ENCODE measurements around the gene ZDHHC20.

DNA sequence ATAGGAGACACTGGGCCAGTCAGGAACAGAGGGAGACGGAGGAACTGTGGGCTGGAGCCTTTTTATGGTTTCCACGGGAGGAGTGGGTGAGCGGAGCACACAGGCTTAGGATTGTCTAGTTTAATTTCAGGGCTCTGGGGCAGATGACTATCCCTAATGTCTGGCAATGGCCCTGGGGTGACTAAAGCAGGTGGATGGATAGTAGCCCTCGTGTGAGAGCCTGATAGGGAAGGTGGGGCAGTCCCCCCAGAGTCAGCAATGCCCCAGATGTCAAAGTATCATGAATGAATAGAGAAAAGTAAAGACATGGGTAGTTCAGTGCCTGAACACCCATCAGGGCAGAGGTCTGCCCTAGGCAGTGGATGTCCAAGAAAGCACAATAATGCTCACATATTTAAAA, 94.2 kb downstream of the ZDHHC20 start:
- TF ChIP-seq, protein P1, sequence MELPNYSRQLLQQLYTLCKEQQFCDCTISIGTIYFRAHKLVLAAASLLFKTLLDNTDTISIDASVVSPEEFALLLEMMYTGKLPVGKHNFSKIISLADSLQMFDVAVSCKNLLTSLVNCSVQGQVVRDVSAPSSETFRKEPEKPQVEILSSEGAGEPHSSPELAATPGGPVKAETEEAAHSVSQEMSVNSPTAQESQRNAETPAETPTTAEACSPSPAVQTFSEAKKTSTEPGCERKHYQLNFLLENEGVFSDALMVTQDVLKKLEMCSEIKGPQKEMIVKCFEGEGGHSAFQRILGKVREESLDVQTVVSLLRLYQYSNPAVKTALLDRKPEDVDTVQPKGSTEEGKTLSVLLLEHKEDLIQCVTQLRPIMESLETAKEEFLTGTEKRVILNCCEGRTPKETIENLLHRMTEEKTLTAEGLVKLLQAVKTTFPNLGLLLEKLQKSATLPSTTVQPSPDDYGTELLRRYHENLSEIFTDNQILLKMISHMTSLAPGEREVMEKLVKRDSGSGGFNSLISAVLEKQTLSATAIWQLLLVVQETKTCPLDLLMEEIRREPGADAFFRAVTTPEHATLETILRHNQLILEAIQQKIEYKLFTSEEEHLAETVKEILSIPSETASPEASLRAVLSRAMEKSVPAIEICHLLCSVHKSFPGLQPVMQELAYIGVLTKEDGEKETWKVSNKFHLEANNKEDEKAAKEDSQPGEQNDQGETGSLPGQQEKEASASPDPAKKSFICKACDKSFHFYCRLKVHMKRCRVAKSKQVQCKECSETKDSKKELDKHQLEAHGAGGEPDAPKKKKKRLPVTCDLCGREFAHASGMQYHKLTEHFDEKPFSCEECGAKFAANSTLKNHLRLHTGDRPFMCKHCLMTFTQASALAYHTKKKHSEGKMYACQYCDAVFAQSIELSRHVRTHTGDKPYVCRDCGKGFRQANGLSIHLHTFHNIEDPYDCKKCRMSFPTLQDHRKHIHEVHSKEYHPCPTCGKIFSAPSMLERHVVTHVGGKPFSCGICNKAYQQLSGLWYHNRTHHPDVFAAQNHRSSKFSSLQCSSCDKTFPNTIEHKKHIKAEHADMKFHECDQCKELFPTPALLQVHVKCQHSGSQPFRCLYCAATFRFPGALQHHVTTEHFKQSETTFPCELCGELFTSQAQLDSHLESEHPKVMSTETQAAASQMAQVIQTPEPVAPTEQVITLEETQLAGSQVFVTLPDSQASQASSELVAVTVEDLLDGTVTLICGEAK (IDR thresholded peaks at IDR 0.05; ENCODE audit: borderline replicate concordance) = no peak
- TF ChIP-seq, protein P2, sequence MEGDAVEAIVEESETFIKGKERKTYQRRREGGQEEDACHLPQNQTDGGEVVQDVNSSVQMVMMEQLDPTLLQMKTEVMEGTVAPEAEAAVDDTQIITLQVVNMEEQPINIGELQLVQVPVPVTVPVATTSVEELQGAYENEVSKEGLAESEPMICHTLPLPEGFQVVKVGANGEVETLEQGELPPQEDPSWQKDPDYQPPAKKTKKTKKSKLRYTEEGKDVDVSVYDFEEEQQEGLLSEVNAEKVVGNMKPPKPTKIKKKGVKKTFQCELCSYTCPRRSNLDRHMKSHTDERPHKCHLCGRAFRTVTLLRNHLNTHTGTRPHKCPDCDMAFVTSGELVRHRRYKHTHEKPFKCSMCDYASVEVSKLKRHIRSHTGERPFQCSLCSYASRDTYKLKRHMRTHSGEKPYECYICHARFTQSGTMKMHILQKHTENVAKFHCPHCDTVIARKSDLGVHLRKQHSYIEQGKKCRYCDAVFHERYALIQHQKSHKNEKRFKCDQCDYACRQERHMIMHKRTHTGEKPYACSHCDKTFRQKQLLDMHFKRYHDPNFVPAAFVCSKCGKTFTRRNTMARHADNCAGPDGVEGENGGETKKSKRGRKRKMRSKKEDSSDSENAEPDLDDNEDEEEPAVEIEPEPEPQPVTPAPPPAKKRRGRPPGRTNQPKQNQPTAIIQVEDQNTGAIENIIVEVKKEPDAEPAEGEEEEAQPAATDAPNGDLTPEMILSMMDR (IDR thresholded peaks at IDR 0.05 in 2 of 3, conservative IDR thresholded peaks at IDR 0.05 in 1 of 3; ENCODE audit: control insufficient read depth in 2 of 3, extremely low read depth in 1 of 3, insufficient read depth in 1 of 3, low read depth in 3 of 3, low read length in 3 of 3) = no peak
- no peak for TF ChIP-seq CHD2 (IDR thresholded peaks at IDR 0.05; ENCODE audit: borderline replicate concordance, low read depth, low read length)
- TF ChIP-seq CBFB (IDR thresholded peaks at IDR 0.05; ENCODE audit: low read depth) = no peak
- TF ChIP-seq SPI1 (IDR thresholded peaks at IDR 0.05; ENCODE audit: borderline replicate concordance, insufficient read depth, low read depth, low read length) = no peak
- TF ChIP-seq, protein P3, sequence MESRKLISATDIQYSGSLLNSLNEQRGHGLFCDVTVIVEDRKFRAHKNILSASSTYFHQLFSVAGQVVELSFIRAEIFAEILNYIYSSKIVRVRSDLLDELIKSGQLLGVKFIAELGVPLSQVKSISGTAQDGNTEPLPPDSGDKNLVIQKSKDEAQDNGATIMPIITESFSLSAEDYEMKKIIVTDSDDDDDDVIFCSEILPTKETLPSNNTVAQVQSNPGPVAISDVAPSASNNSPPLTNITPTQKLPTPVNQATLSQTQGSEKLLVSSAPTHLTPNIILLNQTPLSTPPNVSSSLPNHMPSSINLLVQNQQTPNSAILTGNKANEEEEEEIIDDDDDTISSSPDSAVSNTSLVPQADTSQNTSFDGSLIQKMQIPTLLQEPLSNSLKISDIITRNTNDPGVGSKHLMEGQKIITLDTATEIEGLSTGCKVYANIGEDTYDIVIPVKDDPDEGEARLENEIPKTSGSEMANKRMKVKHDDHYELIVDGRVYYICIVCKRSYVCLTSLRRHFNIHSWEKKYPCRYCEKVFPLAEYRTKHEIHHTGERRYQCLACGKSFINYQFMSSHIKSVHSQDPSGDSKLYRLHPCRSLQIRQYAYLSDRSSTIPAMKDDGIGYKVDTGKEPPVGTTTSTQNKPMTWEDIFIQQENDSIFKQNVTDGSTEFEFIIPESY (IDR thresholded peaks at IDR 0.05) = no peak
- TF ChIP-seq, protein P4, sequence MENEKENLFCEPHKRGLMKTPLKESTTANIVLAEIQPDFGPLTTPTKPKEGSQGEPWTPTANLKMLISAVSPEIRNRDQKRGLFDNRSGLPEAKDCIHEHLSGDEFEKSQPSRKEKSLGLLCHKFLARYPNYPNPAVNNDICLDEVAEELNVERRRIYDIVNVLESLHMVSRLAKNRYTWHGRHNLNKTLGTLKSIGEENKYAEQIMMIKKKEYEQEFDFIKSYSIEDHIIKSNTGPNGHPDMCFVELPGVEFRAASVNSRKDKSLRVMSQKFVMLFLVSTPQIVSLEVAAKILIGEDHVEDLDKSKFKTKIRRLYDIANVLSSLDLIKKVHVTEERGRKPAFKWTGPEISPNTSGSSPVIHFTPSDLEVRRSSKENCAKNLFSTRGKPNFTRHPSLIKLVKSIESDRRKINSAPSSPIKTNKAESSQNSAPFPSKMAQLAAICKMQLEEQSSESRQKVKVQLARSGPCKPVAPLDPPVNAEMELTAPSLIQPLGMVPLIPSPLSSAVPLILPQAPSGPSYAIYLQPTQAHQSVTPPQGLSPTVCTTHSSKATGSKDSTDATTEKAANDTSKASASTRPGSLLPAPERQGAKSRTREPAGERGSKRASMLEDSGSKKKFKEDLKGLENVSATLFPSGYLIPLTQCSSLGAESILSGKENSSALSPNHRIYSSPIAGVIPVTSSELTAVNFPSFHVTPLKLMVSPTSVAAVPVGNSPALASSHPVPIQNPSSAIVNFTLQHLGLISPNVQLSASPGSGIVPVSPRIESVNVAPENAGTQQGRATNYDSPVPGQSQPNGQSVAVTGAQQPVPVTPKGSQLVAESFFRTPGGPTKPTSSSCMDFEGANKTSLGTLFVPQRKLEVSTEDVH (IDR thresholded peaks at IDR 0.05; ENCODE audit: low read depth, partially characterized antibody) = no peak
- TF ChIP-seq, protein P5, sequence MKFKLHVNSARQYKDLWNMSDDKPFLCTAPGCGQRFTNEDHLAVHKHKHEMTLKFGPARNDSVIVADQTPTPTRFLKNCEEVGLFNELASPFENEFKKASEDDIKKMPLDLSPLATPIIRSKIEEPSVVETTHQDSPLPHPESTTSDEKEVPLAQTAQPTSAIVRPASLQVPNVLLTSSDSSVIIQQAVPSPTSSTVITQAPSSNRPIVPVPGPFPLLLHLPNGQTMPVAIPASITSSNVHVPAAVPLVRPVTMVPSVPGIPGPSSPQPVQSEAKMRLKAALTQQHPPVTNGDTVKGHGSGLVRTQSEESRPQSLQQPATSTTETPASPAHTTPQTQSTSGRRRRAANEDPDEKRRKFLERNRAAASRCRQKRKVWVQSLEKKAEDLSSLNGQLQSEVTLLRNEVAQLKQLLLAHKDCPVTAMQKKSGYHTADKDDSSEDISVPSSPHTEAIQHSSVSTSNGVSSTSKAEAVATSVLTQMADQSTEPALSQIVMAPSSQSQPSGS (IDR thresholded peaks at IDR 0.05; ENCODE audit: low read length) = no peak
- TF ChIP-seq MYC (IDR thresholded peaks at IDR 0.05; ENCODE audit: insufficient read depth, insufficient read length, insufficient replicate concordance, low read length, severe bottlenecking) = no peak
- TF ChIP-seq, protein P6, sequence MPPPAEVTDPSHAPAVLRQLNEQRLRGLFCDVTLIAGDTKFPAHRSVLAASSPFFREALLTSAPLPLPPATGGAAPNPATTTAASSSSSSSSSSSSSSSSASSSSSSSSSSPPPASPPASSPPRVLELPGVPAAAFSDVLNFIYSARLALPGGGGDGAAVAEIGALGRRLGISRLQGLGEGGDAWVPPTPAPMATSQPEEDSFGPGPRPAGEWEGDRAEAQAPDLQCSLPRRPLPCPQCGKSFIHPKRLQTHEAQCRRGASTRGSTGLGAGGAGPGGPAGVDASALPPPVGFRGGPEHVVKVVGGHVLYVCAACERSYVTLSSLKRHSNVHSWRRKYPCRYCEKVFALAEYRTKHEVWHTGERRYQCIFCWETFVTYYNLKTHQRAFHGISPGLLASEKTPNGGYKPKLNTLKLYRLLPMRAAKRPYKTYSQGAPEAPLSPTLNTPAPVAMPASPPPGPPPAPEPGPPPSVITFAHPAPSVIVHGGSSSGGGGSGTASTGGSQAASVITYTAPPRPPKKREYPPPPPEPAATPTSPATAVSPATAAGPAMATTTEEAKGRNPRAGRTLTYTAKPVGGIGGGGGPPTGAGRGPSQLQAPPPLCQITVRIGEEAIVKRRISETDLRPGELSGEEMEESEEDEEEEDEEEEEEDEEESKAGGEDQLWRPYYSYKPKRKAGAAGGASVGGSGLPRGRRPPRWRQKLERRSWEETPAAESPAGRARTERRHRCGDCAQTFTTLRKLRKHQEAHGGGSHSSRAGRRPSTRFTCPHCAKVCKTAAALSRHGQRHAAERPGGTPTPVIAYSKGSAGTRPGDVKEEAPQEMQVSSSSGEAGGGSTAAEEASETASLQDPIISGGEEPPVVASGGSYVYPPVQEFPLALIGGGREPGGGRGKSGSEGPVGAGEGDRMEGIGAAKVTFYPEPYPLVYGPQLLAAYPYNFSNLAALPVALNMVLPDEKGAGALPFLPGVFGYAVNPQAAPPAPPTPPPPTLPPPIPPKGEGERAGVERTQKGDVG (CRISPR knock-in tag; IDR thresholded peaks at IDR 0.05) = no peak
- TF ChIP-seq ZZZ3 (IDR thresholded peaks at IDR 0.05; ENCODE audit: control insufficient read depth, insufficient read length, low read depth) = no peak
- no peak for TF ChIP-seq HDGF (IDR thresholded peaks at IDR 0.05)
- no peak for TF ChIP-seq CHD4 (IDR thresholded peaks at IDR 0.05)
- TF ChIP-seq LARP7 (IDR thresholded peaks at IDR 0.05) = no peak
